Kidney (tissue), 14 donors: ENCODE measurements around the gene KLF7. TPM values are rescaled to one million over a fixed set of nuclear protein-coding genes. Genes with fewer than 3 reads are reported as not detected.

ENCODE experiments used
- DNase-seq, 5 donors: peaks; one replicate each; pipeline ENCODE4 v3.0.0-alpha.2; 2013 to 2020
- FAIRE-seq: peaks from 2 replicates; lab custom pipeline; 2012; peaks lifted over from hg19 to GRCh38; lab: Jason Lieb, UNC
- H3K27ac ChIP-seq, 2 donors: one replicate each; pipeline ENCODE4 v1.7.0; 2013; ENCODE audit warnings: low read depth in 2 of 2, low read length in 2 of 2, inconsistent platforms in 1 of 2
- H3K27me3 ChIP-seq: one replicate; pipeline ENCODE4 v1.7.1; 2013; ENCODE audit warnings: low read length, inconsistent platforms; ENCODE audit not compliant: control insufficient read depth, insufficient read depth
- H3K36me3 ChIP-seq, 3 donors: one replicate each; pipeline versions ENCODE4 v1.7.0 to v1.7.1; 2013; ENCODE audit warnings: low read length in 3 of 3, control low read depth in 1 of 3, inconsistent platforms in 1 of 3; ENCODE audit not compliant: insufficient read depth in 3 of 3, control insufficient read depth in 2 of 3
- H3K4me1 ChIP-seq, 3 donors: one replicate each; pipeline versions ENCODE4 v1.7.0 to v1.7.1; 2013; ENCODE audit warnings: low read length in 3 of 3, inconsistent platforms in 1 of 3, low read depth in 1 of 3; ENCODE audit not compliant: control insufficient read depth in 2 of 3, insufficient read depth in 2 of 3
- H3K4me3 ChIP-seq, 3 donors: one replicate each; pipeline versions ENCODE4 v1.7.0 to v1.8.1; 2013; ENCODE audit warnings: low read length in 3 of 3, control low read depth in 1 of 3, inconsistent platforms in 1 of 3
- H3K9ac ChIP-seq, 3 donors: one replicate each; pipeline versions ENCODE4 v1.7.0 to v1.7.1; 2013; ENCODE audit warnings: low read length in 3 of 3, control low read depth in 1 of 3, inconsistent platforms in 1 of 3
- H3K9me3 ChIP-seq, 3 donors: one replicate each; pipeline versions ENCODE4 v1.7.0 to v1.7.1; 2013; ENCODE audit warnings: low read length in 3 of 3, control low read depth in 1 of 3, inconsistent platforms in 1 of 3; ENCODE audit not compliant: control insufficient read depth in 2 of 3, insufficient read depth in 1 of 3
- intact Hi-C: fragments of 100-400 bp; cut with DNase I; formaldehyde crosslinking; loops from one replicate; pipeline ENCODE4 v1.11.1; 2022
- polyA plus RNA-seq: library from polyadenylated mRNA; stranded (reverse); fragments of 350-450 nt; fragmentation: Illumina TruSeq; extraction: RNeasy Lipid Tissue Mini Kit (QIAGEN cat#74804); gene quantifications from one replicate; pipeline ENCODE4 v1.2.3, GENCODE V29; 2014; ENCODE audit warnings: low read depth, low replicate concordance; ENCODE audit not compliant: insufficient read depth
- total RNA-seq: library from RNA; stranded (reverse); fragmentation: NEBNext Ultra II Directional; extraction: Animal tissue kit (Norgen Biotek cat#: 25700); gene quantifications from one replicate; pipeline ENCODE4 v1.2.1, GENCODE V29; 2021
- TF ChIP-seq, protein P1 (sequence below): IDR thresholded peaks from 3 replicates; pipeline ENCODE4 v1.5.1; 2012; ENCODE audit warnings: mild to moderate bottlenecking, moderate library complexity, borderline replicate concordance; ENCODE audit not compliant: insufficient read depth; ENCODE audit errors: extremely low read depth
- donor health status: control.
- donor health status: control.
- donor health status: control.
- donor health status: control.
- donor health status: control.
- donor health status: DM: yes; HTN: yes; CAD: no.
- donor health status: Normal renal cell carcinoma (clear cell type).

Gene KLF7
- total and polyA plus RNA-seq, 2 donors from 2014 or later = 2.9 to 61.5 TPM

DNA sequence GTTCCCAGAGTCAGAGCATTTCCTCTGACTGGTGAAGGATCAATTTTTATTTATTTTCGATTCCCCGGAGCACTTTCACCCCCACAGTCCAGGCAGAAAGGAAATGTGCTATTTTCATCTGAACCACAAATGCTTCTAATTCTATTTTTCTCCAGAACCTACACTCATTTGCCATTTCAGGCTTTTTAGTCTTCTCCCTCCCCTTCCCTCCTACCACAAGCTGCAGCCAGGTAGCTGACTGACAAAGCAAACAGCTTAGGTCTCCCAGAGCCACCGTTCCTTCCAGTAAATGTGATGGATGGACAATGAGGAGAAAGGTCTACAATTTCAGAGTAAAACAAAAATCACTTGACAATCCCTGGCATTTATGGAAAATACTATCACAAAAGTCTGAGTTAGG, 76.9 kb downstream of the KLF7 start:
- peaks cover 0 to 6% (median 0%) of the 10 kb centered on the region in 3 donors for H3K4me1 ChIP-seq
- TF ChIP-seq, protein P1, sequence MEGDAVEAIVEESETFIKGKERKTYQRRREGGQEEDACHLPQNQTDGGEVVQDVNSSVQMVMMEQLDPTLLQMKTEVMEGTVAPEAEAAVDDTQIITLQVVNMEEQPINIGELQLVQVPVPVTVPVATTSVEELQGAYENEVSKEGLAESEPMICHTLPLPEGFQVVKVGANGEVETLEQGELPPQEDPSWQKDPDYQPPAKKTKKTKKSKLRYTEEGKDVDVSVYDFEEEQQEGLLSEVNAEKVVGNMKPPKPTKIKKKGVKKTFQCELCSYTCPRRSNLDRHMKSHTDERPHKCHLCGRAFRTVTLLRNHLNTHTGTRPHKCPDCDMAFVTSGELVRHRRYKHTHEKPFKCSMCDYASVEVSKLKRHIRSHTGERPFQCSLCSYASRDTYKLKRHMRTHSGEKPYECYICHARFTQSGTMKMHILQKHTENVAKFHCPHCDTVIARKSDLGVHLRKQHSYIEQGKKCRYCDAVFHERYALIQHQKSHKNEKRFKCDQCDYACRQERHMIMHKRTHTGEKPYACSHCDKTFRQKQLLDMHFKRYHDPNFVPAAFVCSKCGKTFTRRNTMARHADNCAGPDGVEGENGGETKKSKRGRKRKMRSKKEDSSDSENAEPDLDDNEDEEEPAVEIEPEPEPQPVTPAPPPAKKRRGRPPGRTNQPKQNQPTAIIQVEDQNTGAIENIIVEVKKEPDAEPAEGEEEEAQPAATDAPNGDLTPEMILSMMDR = no peak
- no peak overlapping the region for H3K4me3 ChIP-seq
- DNase-seq (no peak), FAIRE-seq (no peak)
- H3K9me3 ChIP-seq = no peaks in the 10 kb centered on the region
- H3K27me3 ChIP-seq = no peaks in the 10 kb centered on the region
- peaks cover 0 to 2% (median 0%) of the 10 kb centered on the region in 3 donors for H3K36me3 ChIP-seq
- intact Hi-C loops = no loop called here
- H3K27ac ChIP-seq = no peak overlapping the region
- H3K9ac ChIP-seq = no peak overlapping the region

DNA sequence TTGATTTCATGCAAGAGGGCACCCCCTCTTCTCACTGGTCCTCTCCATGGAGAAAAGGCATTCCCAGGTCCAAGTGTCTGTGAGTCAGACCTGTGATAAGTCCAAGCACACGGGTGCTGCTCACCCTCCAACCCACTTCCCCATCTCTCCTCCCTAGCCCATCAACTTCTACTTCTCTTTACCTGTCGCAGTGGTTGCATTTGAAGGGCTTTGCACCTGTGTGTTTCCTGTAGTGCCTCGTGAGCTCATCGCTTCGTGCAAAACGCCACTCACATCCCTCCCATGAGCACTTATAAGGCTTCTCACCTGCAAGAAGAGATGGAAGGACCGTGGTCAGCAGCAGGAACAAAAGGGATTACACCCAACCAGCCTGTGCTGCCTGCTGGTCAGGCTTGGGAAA, 77.5 kb downstream of the KLF7 start:
- Histone ChIP-seq H3K4me1 (peaks cover 0 to 6% (median 0%) of the 10 kb centered on the region in 3 donors), H3K9me3 (no peaks in the 10 kb centered on the region), H3K9ac (no peak overlapping the region), H3K36me3 (peaks cover 0 to 2% (median 0%) of the 10 kb centered on the region in 3 donors), H3K27me3 (no peaks in the 10 kb centered on the region), H3K27ac (no peak overlapping the region), H3K4me3 (no peak overlapping the region)
- intact Hi-C loops = no loop called here
- DNase-seq = no peak
- TF ChIP-seq, protein P1 = no peak
- no peak for FAIRE-seq

DNA sequence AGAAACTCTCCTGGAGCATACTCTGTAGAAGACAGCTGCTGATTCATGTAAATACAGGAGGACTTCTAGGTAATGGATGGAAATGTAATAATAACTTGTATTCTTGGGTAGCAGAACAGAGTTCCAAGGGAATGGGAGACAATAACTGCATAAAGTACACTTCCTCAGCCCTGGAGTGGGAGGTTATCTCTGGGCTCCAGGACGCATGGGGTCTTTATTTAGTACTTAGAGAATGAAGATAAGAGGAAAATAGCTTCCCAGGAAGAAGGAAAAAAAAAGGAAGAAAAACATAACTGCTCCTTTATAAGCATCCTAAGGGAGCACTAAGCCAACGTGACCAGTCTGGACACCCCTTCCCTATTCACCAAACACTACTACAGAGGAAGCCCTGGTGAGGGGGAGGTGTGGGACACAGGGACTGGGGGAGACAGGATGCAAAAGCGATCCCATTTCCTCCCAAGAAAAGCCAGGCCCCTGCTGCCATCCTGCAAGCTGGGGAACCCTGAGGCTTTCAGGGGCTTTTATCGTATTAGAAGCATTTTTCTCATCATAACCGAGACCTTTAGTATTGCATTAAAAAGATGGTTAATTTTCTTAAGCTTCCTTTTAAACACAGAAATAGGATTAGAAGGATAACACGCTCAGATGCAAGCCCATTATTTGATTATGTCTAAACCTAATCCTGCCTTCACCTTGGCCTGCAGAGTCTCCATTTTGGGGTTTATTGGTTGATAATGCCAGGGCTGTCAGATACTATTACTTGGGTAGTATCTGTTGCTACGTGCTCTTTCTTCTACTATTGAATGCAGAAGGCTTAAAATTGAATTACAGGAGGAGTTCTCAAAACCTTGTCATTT, 78.5 kb downstream of the KLF7 start:
- TF ChIP-seq, protein P1 = no peak

More for the DNA sequence above, 78.5 kb downstream of the KLF7 start:
- Histone ChIP-seq H3K27ac (no peak overlapping the region), H3K27me3 (no peaks in the 10 kb centered on the region), H3K9ac (no peak overlapping the region), H3K9me3 (no peaks in the 10 kb centered on the region), H3K4me1 (peaks cover 0 to 6% (median 0%) of the 10 kb centered on the region in 3 donors), H3K4me3 (no peak overlapping the region), H3K36me3 (peaks cover 0 to 3% (median 2%) of the 10 kb centered on the region in 3 donors)
- no peak for FAIRE-seq
- intact Hi-C loops = no loop called here
- peak in 1 of 5 donors; percentile 46 for DNase-seq
